GM12873 (cell line): ENCODE results near the gene BAD.

Experiments
- CTCF ChIP-seq: IDR thresholded peaks from 2 replicates; pipeline ENCODE4 v1.5.1; 2012; ENCODE audit warnings: low read depth, mild to moderate bottlenecking, moderate library complexity, low read length, control low read depth; ENCODE audit not compliant: insufficient read depth; ENCODE audit errors: missing control alignments

BAD gene

GRCh38 chr11:64324692-64325469 lies 40.4 kb upstream of the BAD start:
- TF ChIP-seq CTCF = no peak

GRCh38 chr11:64323373-64323772 lies 38.9 kb upstream of the BAD start:
- no peak for TF ChIP-seq CTCF

- TF ChIP-seq CTCF = no peak
These were observed 38.4 kb upstream of the BAD start for GRCh38 chr11:64322925-64323260.

- TF ChIP-seq CTCF = no peak
These were observed 37.1 kb upstream of the BAD start for GRCh38 chr11:64321533-64321932.

- TF ChIP-seq CTCF = no peak
These were observed 36.6 kb upstream of the BAD start for GRCh38 chr11:64321026-64321425.

- no peak for TF ChIP-seq CTCF
These were observed 36.1 kb upstream of the BAD start for GRCh38 chr11:64320556-64320955.

- TF ChIP-seq CTCF = no peak
These were observed 34.6 kb upstream of the BAD start for GRCh38 chr11:64318766-64319761.
